ENCODE data around the gene EPHA5.

The EPHA5 gene

DNA sequence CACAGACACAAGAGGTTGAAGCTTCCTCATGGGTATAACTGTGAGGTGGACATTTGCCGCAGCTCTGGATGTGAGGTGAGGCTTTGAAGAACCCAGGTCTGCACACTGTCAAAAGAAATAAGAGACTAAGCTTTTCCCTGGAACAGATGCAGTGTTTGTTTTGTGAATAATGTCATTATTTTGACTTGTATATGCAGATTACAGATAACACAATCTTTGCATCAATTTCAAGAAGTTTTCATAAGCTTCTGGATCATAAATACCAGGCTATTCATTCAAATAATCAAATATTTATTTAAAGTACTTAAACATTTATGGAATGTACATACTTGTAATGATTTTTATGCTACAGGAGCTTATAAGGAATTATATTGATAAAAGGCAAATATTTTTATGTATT is 174.8 kb downstream of the EPHA5 start:
- DNase-seq (ENCODE audit: low read depth): no peak

DNA sequence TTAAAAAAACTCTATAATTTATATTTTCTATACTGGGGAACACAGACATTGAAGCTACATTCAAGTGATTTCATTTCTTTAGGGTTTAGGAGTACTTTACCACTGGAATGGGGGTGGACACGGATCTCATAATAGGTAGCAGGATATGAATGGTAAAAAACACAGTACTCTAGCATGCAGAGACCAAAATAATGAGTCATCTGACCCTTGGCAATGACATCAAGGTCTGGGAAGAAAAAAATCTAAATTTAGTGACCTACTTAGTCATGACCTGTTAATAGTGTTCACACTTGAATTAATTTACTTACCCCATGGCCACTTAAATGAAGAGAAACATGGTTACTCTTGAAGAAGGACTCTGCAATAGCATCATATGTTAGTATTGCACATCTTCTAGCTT is 187.9 kb downstream of the EPHA5 start:
- DNase-seq (ENCODE audit: low read depth): no peak

DNA sequence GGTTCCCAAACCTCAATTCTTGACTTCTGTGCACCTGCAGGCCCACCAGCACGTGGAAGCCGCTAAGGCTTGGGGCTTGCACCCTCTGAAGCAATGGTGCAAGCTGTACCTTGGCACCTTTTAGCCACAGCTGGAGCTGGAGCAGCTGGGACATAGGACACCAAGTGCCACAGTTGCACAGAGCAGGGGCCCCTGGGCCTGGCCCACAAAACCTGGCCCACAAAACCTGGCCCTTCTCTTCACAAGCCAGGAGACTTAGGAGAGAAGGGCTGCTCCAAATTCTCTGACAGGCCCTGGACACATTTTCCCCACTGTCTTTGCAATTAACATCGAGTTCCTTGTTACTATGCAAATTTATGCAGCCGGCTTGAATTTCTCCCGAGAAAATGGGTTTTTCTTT is 197.8 kb downstream of the EPHA5 start:
- DNase-seq (ENCODE audit: low read depth): no peak

DNA sequence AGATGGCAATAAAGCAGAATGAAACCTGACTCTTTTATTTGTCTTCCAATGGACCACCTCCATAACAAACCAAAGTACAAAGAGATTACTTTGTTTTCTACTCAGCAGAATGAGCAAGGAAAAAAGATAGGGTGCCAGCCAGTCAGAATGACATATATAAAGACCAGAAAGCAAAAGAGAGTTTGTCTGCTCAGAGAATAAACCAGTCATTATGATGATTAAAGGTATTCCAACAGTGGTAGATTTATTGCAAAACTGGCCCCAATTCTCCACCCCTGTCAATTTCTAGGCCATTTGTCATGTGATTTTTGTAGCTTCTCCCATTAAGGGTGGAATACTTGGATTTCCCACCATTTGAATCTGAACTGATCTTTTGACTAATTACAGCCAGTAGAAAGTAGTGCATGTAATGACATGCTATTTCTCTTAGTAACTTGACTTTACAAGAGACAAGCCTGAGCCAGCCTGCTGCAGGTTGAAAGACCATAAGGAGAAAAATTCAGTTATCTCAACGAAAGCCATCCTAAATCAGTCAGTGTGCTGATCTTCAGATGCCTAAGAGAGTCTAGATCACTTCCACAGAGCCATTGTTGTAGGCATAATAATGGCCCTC is 203.1 kb downstream of the EPHA5 start:
- no peak for DNase-seq (ENCODE audit: low read depth)

DNA sequence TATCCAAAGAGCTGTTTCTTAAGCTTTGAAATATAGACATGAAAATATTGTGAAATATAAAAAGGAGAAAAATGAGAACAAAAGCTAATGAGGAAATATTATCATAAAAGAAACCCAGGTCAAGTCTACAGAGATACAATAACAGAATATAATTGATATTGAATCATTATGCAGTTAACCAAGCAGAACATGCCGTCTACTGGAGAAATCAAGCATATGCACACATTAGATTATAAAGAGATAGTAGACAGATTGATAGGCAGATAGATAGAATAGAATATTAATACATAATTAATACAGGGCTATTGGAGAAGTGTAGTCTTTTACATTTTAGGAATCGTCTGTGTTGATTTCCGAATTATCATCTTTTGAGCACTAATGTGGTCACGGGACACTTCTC is 208.5 kb downstream of the EPHA5 start:
- no peak for DNase-seq (ENCODE audit: low read depth)

DNA sequence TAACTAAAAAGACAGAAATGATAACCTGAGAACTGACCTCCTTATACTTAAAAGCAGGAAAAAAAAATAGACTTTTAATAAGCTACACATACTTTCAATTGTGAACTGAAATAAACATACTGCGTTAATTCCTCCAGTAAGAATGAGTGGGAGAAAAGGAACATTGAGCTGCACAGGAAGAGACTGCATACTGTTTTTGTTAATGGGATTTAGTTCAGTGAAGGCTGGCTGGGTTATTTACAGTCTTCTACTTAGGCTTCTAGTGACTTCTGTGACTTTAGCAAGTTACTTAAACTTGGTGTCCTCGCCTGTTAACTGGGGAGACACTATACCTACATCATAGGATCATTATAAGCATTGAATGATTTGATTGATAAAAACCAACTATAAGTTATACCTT is 213.3 kb downstream of the EPHA5 start:
- DNase-seq (ENCODE audit: low read depth): no peak

DNA sequence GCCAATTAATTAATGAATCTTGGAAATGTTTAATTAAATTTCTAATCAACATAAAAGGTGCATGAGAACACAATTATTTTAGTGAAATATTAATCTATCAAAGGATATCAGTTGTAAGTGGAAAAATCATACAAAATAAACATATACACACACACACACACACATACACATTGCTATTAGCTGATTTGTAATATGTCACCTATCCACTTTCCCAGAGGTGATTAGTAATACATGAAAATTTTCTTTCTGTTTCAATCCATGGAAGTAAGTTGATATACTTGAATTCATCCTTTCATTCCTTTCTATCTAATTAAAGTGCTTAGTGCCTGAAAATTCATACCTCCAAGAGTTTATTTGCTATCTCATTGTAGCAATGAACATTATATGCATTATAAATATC is 213.7 kb downstream of the EPHA5 start:
- DNase-seq (ENCODE audit: low read depth): no peak

DNA sequence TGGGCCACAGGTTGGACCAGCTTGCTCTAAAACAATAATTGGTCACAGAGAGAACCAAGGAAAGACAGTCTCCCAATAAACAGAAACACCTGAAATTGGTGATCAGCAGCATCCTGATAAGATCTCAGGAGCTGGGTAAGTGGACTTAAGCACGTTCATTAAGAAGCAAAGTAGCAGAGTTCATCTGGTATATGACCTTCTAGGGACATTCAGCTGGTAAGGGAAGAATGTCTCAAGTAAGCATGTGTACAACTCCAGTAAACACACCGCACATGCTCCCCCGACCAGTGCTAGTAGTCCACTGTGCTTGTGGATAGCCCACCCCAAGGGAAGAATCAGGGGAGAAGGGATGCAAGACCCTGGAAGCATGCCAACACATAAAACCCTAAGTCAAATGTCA is 216.9 kb downstream of the EPHA5 start:
- no peak for DNase-seq (ENCODE audit: low read depth)

DNA sequence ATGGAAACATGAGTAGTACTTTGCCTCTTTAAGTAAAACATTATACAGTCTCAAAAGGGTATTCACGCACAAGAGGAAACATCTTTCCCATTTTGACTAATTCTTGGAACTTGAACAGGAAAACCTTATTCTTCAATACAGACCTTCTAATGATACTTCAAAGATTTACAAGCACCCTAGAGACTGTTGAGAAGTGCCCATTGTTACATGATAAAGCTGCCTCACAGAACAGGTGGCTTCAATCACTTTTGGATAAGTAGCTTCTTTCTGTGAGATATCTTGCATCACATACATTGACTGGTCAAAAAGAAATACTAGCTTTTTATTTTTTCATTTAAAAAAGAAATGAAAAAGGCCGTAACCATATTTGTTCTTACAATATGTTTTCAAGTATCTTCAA is 219.4 kb downstream of the EPHA5 start:
- no peak for DNase-seq (ENCODE audit: low read depth)

DNA sequence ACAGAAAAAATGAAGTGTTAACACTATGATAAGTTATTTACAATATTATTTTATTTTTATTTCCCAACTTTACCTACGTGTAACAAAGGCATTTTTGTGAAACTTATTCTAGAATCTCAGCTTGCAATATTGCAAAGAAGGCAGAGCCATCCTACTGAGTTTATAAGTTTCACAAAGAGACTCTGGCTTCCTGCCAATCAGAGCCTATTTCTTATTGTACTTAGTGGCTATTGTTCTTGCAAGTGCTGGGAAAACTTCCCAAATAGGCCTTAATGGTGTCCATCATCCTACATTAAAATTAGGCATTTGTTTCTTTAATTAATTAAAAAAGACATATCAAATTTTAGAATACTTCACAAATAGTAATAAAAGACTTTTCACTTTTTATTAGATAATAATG is 233.2 kb downstream of the EPHA5 start:
- no peak for DNase-seq (ENCODE audit: low read depth)

DNA sequence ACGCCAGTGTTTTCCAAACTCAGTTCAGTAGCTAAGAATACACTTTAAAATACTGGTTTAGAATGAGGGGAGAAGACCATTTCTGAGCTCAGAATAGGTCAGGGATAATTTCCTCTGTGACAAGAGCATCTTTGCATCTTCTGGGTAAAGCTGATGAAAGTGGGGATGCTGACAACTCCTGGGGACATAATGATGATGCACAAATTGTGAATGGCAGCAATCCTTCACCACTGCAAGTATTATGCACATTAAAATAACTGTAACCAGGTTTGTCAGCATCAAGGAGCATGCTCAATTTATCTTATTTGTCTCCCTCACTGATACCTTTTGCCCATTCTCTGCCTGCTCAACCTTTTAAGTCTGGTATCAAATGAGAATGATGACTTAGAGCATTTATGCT is 248.2 kb downstream of the EPHA5 start:
- no peak for DNase-seq (ENCODE audit: low read depth)

DNA sequence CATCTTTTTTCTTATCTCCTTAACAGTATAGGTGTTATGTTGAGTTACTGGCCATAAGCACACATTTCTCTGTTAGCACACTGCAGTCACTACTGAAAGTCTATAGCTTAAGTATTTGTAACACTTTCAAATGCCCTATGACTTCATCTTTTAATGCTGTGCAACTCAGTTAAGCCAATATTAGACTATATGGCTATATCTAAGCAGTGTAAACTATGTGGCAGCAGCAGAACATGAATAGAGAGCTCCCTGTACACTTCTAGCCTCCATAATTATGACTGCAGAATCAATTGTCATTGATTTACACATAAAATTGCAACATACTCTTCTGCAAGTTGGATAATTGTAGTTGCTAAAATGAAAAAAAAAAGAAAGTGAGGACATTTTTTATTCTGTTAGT is 250.3 kb downstream of the EPHA5 start:
- DNase-seq (ENCODE audit: low read depth): no peak

DNA sequence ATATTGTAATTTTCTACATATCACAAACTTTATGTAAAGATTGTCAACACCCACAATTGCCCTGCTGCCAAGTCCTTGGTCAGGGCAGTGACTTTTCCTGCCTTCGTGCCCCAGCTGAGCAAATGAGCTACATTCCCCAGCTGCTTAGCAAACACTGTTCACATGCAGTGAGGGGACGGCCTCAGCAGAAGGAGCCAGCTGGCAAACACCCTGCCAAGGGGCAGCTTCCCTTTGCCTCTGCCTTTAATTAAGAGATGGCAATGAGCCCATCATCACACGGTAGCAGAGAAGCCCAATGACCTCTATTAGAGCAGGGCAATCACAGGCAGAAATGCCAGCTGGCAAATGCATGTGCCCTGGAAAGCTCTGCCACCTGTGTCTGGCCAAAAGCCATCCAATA is 253.4 kb downstream of the EPHA5 start:
- DNase-seq (ENCODE audit: low read depth): no peak

DNA sequence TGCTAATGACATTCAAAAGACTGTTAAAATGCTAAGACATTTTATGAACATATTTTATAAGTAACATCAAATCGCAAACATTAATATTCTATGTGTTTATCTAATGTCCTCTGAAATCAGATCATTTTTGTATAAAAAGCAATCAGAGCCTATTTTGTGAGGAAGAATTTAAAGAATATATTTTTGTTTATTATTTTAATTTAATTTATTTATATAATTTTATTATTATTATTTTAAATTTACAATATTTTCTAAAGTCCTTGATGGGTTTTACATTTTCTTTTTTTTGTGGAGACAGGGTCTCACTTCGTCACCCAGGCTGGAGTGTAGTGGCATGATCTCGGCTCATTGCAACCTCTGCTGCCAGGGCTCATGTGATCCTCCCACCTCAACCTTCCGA is 262.8 kb downstream of the EPHA5 start:
- DNase-seq (ENCODE audit: low read depth): no peak

DNA sequence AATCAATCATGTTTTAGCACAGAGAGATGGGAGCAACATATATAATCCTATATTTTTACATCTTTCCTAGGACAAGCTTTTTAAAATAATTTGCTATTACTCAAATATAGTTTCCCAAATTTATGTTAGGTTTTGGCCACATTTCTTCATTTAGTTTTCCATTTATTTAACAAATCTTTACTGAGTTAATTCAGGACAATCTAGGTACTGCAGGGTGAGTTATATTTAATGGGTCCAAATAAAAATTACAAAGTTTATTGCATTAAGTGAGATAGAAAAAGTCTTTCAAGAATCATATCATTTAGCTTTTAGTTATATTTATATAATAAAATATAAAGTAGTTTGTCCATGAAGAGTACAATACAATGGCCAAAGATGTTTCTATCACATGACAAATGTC is 269.2 kb downstream of the EPHA5 start:
- DNase-seq (ENCODE audit: low read depth): no peak

DNA sequence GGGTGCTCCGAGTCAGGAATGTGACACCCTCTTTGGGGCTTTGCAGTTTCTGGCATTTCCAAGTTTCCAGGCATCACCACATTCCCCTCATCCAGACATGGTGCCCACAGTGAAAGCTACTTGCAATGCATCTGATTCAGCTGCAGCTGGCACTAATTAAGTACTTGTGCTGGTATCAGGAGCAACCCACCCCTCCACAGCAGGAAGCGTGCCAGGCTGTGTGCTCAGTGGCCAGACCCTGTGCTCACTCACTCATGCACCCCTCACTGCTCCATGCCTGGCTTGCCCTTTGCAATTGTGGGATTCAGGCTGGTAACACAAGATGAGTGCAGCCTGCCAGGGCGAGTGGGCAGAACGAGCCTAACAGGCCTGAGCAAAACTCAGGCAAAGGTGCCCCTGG is 271.2 kb downstream of the EPHA5 start:
- no peak for DNase-seq (ENCODE audit: low read depth)

DNA sequence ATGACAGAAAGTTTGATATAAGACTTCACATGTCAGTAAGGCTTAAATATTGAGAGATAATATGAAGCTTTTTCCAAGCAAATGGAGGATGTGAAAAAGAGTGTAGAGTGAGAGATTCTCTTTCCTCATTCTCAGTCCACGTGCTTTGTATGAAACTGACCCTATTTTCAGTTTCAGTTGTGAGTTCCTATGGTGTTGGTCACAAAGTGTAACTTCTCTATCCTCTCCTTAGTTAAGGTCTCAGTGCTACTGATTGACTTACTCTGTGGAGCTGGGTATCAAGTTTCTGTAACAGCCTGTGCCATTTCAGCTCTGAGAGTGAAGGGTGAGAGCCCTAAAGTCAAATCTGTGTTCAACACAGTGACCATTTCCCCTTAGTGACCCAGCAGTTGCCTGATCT is 277.2 kb downstream of the EPHA5 start:
- no peak for DNase-seq (ENCODE audit: low read depth)

DNA sequence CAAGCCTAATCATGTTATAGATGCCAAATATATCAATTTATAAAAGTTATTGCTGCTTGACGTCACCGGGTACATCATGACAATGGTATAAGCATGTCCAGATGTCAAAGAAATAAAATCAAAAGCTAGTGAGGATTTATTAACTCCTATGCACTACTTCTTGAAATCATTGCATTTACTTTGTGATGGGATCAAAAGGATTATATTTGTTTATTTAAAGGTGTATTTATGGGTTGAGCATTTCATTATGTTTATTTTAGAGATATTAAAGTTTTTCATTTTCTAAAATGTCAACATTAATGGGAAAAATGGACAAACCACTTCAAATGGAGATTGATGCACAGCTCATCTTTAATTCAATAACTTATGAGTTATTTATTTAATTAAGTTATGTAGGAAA is 277.8 kb downstream of the EPHA5 start:
- DNase-seq (ENCODE audit: low read depth): no peak

DNA sequence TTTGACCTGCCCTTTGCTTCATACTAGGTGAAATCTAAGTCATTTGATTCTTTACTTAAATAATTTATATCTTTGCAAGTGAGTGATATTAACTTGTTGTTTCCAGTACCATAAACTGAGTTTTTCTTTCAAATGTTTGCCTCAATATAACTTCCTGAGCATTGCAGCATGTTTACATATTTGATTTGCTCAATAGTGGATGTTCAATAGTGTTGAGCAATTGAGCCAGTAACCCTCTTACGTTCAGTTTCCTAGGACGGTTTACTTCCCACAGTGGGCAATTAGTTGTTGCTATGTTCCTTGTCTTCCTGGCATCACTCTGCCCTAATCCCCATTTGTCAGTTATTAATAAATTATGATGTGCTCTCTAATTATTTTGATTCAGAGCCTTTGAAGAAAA is 278.5 kb downstream of the EPHA5 start:
- no peak for DNase-seq (ENCODE audit: low read depth)

DNA sequence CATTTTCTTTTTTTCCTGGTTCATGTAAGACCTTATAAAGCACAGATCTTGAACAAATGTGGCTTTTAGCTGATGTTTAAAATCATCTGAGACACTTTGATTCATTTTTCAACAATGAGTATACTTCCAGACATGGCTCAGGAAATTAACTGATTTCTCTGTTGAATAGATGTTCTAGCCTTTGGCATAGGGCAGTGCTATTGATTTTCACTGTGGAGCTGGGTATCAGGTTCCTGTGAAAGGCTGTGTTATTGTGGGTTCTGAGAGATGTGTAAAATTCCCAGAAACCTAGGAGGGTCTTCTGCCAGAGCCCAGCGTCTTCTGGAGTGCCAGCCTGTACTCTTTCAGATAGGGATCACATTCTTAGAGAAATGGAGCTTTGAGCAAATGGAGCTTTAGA is 278.9 kb downstream of the EPHA5 start:
- DNase-seq (ENCODE audit: low read depth): no peak

DNA sequence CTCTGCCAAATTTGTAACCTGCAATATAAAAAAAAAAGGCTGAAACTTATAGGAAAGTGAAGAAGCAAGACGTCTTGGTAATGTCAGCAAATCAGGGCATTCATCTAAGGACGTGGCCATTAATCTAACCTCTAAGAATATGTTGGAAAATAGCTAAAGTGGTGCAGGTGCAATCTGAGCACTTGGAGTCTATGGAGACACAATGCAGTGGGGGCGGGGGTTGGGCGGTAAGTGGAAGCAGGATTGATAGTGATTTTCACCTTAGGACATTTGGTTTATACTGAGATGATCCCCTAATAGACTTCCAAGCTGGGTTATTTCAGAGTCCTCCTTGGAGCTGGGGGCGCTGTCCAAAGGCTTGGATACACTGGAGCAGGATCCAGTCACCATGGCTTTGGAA is 283.4 kb downstream of the EPHA5 start:
- no peak for DNase-seq (ENCODE audit: low read depth)

DNA sequence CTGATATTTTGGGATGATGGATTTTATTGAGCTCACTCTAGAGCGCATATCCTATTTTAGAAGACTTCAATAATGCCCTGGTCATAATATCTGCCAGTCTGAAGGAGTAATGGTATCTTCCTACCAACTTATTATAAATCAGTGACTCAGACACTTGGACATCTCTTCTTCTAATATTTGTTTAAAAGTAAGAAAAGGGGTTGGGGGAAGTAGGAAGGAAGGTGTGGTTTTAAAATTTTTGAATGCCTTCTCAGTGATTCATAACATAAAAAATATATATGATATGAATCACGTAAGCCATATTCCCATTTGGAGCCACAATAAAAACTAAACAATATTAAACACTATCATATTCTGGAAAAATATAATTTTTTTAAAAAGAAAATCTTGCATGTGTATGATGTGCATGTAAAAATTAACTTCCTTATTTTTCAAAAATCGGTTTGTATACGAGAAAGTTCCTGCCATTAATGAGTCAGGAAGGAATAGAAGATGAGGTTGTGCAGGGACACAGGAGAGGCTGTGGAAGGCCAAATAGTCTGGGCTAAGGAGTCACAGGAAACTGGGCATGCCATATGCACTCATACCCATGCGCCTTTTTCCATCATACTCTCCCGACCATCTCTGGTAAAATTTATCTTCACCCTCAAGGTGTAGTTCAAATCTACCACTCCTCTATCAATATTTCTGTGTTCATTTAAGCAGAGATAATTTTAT is 286.5 kb downstream of the EPHA5 start:
- DNase-seq (ENCODE audit: low read depth): no peak

DNA sequence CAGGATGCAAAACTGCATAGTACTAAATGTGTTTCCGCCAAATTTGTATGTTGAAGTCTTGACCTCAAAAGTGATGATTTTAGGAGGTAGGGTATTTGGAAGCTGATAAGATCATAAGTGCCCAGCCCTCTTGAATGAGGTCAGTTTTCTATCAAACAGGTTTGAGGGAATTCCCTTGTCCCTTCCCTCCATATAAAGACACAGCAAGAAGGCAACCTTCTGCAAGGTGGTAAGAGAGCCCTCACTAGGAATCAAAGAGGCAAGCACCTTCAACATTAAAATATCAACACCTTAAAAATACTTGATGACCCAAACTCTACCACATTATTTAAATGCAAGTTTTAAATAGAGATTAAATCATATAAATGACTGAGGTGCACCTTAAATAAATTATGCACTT is 288.6 kb downstream of the EPHA5 start:
- DNase-seq (ENCODE audit: low read depth): no peak

DNA sequence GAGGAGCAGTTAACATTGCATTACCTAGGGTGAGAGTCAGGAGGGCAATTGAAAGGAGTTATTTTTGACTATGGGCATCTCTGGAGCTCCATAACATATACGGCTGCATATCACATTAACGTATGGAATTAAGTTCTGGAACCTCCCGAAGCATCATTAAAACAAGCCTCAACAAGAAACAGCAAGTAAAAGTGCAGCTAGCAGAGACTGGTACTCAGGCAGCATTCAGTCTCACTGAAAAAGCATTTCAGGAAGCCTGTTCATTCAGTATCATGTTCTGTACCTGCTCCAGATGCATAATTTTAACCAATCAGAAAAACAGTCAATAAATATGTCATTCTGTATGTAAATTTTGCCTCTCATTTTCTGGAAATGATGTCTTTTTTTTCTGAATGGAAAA is 299.6 kb downstream of the EPHA5 start:
- no peak for DNase-seq (ENCODE audit: low read depth)
